Measurements from ENCODE around the gene TMEM120B.
"Not testable (repeated sequence)": the region's sequence is repeated elsewhere in the genome, so short reads cannot be mapped to it uniquely, and the experiment has no call there.

TMEM120B gene

DNA sequence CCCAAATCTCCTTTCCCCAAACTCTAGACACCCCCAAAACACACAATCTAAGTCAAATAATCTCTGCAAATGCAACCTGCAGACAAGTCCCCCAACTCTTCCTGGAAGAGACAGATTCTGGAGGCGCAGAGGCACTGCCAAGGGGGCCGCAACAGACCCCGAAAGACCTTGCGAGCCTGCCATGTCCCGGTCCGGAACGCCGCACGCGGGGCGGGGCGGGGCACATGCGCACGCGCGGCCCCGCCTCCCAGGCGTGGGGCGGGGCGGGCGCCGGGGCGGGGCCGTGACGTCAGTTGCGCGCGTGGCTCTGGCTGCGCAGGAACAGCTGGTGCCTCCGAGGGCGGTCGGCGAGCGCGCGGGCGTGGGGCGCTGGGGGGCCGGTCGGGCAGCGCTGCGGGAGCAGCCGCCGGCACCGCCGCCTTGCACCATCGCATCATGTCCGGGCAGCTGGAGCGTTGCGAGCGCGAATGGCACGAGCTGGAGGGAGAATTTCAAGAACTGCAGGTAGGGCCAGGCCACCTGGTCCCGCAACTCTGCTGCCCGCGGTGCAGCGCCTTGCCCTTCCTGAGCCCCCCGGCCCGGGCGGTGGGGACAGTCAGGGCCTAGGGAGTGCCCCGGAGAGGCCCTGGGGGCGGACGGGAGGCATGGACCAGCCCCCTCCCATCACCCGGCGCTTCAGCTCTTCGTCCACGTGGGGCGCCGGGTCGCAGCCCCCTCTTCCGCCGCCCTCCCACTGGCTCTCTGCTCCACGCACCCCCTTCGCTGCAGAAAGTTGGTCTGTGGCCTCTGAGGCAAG is at the start of gene TMEM120B:
TMEM120B (plus strand) TSS at position 292 of the 796 bp plus-strand sequence; CDS start at position 436, 144 bp downstream.
- DNase-seq = peak; percentile 54

DNA sequence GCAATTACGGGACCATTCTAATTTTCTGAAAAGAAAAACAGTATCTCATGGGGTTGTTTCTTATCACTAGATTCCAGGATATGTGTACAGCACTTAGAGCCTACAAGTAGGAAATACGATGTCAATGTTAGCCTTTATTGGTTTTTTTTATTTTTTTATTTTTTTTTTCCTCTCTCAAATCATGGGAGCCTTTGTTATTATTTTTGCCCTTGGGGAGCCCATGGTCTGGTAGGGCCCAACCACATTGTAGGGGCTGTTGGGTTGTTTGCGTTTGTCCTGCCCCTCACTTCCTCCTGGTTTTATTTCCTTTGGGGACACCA is 49.0 kb upstream of the TMEM120B start:
- no peak for DNase-seq

DNA sequence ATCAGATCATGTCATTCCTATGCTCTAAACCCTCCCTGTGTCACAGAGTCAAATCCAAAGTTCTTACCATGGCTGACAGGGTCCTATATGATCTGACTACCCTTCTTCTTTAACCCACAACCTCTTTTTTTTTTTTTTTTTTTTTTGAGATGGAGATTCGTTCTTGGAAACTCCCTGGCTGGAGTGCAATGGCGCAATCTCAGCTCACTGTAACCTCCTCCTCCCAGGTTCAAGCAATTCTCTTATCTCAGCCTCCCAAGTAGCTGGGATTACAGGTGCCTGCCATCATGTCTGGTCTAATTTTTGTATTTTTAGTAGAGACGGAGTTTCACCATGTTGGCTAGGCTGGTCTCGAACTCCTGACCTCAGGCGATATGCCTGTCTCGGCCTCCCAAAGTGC is 45.7 kb upstream of the TMEM120B start:
- DNase-seq = not testable (repeated sequence)

GRCh38 chr12:121668750-121669520 is 43.6 kb upstream of the TMEM120B start:
- DNase-seq = peak; percentile 23

GRCh38 chr12:121669521-121669900 is 43.0 kb upstream of the TMEM120B start, which contains the start of gene MORN3:
Gene MORN3, minus strand, starts transcription at chr12:121669654. Its CDS starts 171 bp downstream, at chr12:121669483.
- DNase-seq = no peak

DNA sequence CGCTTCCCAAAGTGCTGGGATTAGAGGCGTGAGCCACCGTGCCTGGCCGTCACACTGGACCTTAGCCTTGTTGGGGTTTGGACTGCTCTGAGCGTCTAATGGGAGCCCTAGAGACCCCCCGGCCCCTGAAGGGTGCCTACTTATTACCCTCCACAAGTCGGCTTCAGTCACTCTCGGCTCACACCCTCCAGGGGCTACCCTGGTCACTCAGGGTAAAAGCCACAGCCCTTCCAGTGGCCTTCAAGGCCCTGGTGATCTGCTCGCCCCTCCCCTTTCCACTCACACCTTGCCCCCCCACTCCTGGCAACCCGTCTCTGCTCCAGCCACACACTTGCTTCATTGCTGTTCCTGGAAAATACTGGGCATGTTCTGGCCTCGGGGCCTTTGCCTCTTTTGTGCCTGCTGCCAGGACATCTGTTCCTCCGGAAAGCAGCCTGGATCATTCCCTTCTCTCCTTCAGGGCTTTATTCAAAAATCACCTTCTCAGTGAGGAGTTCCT is 39.5 kb upstream of the TMEM120B start:
- no peak for DNase-seq

DNA sequence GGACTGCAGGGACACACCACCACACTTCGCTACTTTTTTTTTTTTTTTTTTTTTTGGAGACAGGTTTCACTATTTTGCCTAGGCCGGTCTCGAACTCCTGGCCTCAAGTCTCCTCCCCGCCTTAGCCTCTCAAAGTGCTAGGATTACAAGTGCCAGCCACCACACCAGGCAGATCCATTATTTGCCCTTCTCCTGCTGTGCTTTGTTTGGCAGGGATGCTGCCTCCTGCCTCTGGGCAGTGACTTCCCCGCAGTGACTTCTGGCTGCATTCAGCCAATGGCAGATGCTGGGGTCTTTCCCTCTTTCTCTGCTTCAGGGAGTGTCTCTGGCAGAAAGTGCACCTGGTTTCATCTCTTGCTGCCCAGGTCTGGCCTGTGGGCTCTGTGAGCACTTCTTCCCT is 36.4 kb upstream of the TMEM120B start:
- DNase-seq = no peak

DNA sequence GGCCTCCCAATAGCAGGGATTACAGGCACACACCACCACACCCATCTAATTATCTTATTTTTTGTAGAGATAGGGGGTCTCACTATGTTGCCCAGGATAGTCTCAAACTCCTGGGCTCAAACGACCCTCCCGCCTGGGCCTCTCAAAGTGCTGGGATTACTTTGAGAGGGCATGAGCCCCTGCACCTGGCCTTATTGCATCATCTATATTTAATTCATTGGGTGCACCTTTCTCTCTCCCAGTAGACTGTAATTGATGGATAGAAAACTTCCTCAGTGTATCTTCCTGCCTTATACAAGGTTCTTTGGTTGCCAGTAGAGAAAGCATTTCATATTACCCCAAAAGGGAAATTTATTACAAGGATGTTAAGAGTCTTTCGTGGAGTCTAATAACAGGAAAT is 34.2 kb upstream of the TMEM120B start:
- no peak for DNase-seq

- no peak for DNase-seq
Measured at GRCh38 chr12:121678716-121679300, 33.7 kb upstream of the TMEM120B start.

GRCh38 chr12:121679661-121680197 is 32.8 kb upstream of the TMEM120B start:
- not testable (repeated sequence) for DNase-seq

- no peak for DNase-seq
Measured at GRCh38 chr12:121688966-121689365, 23.6 kb upstream of the TMEM120B start.

- DNase-seq = no peak
Measured at GRCh38 chr12:121689430-121689829, 23.1 kb upstream of the TMEM120B start.

DNA sequence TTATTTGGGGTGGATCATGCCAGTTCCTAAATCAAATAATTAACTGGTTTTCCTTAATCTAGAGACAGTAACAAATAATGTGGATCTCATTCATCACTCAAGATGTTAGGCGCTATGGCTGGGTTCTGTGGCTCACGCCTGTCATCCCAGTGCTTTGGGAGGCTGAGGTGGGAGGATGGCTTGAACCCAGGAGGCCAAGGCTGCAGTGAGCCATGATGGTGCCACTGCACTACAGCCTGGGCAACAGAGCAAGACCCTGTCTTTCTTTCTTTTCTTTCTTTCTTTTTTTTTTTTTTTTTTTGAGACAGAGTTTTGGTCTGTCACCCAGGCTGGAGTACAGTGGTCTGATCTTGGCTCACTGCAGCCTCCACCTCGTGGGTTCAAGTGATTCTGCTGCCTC is 19.8 kb upstream of the TMEM120B start:
- DNase-seq = not testable (repeated sequence)

DNA sequence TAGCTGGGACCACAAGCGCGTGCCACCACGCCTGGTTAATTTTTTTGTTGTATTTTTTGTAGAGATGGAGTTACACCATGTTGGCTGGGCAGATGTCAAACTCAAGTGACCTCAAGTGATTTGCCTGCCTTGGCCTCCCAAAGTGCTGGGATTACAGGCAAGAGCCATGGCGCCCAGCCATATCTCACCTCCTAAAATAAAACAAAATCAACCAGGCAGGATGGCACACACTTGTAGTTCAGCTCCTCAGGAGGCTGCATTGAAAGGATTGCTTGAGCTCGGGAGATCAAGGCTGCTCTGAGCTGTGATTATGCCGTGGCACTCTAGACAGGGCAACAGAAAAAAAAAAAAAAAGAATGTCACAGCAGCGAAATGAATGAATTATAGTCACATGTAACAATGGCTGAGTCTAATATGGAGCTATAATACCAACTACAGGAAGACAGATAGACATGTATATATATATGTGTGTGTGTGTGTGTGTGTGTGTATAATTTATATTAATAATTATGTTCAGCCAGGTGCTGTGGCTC is 19.3 kb upstream of the TMEM120B start:
- no peak for DNase-seq

- DNase-seq = peak; percentile 15
Measured at GRCh38 chr12:121697093-121697698, 15.4 kb upstream of the TMEM120B start.

DNA sequence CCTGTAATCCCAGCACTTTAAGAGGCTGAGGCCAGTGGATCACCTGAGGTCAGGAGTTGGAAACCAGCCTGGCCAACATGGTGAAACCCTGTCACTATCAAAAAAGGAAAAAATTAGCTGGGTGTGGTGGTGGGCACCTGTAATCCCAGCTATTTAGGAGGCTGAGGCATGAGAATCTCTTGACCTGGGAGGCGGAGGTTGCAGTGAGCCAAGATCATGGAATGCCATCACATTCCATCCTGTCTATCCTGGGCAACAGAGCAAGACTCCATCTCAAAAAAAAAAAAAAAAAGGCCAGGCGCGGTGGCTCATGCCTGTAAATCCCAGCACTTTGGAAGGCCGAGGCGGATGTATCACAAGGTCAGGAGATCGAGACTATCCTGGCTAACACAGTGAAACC is 14.7 kb upstream of the TMEM120B start:
- not testable (repeated sequence) for DNase-seq

- DNase-seq = no peak
Measured at GRCh38 chr12:121701667-121702277, 10.8 kb upstream of the TMEM120B start.

DNA sequence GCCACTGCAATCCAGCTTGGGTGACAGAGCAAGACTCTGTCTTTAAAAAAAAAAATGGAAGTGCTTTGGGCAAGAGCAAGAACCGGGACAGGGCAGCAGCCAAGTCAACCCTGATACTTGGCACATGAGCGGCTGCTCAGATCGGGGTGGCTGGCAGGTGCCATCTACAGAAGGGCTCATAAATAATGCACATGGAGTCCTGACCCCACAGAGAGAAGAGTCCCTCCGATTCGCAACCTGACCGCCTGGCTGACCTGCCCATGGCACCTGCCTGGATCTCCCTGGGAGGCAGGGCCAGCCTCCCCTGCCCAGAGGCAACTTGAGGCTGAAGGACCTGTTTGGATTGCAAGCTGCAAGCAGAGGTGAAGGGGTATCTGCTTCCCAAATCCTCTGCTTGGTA is 9.6 kb upstream of the TMEM120B start:
- DNase-seq = no peak

DNA sequence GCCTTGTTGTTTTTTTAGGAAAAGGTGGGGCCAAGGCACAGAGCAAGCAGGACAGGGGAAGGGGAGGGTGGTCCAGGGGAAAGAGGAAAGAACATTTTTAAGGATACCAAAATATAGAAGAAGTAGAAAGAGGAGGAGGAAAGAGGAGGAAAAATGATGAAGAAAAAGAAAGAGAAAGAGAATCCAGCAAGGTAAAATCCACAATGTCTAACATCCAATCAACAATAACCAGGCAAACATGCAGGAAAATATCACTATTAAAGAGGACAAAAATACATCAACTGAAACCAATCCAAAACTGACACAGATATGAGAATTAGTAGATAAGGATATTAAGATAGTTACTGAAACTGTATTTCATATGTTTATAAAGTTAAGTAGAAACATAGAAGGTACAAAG is 7.0 kb upstream of the TMEM120B start:
- no peak for DNase-seq

GRCh38 chr12:121708313-121709063 is 4.1 kb upstream of the TMEM120B start:
- no peak for DNase-seq

DNA sequence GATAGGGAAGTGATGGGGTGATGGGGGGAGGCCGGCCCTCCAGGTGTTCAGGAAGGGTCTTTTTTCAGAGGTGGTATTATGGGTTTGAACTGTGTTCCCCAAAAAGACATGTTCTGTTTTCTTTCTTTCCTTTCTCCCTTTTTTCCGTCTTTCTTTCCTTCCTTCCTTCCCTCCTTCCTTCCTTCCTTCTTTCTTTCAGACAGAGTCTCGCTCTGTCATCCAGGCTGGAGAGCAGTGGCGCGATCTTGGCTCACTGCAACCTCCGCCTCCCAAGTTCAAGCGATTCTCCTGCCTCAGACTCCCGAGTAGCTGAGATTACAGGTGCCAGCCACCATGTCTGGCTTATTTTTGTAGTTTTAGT is 3.5 kb upstream of the TMEM120B start:
- DNase-seq = not testable (repeated sequence)

Data from MV-4-11 (cell line).